ENCODE data around the gene MT1G.
A peak's percentile ranks its signal among the peaks of the same experiment; 100 is the strongest.

GRCh38 chr16:56617212-56618085 lies 50.4 kb downstream of the MT1G start:
- TF ChIP-seq CTCF (IDR thresholded peaks at IDR 0.05; ENCODE audit: low read depth, low read length, missing input control), result peak; percentile 20
- TF ChIP-seq ZBTB33 (IDR thresholded peaks at IDR 0.05), result no peak
- TF ChIP-seq ATF3 (IDR thresholded peaks at IDR 0.05), result no peak
- no peak for TF ChIP-seq MAX (IDR thresholded peaks at IDR 0.05)
- peak in 1 of 2 donors; percentile 40 for TF ChIP-seq RAD21 (IDR thresholded peaks at IDR 0.05)
- TF ChIP-seq JUND (IDR thresholded peaks at IDR 0.05), result no peak
- TF ChIP-seq REST (IDR thresholded peaks at IDR 0.05), result peak; percentile 67
- TF ChIP-seq GABPA (IDR thresholded peaks at IDR 0.05 in 1 of 2, conservative IDR thresholded peaks at IDR 0.05 in 1 of 2), result no peak
- peak; percentile 45 for TF ChIP-seq TAF1 (conservative IDR thresholded peaks at IDR 0.05)
- peak; percentile 49 for TF ChIP-seq SP1 (IDR thresholded peaks at IDR 0.05)
- no peak for TF ChIP-seq FOXA1 (IDR thresholded peaks at IDR 0.05)
- TF ChIP-seq YY1 (IDR thresholded peaks at IDR 0.05), result peak; percentile 44
- peak; percentile 27 to 50 for TF ChIP-seq RXRA (IDR thresholded peaks at IDR 0.05)

Data from liver (tissue), 3 donors.